ENCODE data around the gene SLC35B2.

GRCh38 chr6:44228836-44229235, 28.5 kb downstream of the SLC35B2 start:
- TF ChIP-seq CTCF (IDR thresholded peaks at IDR 0.05) = no peak
- TF ChIP-seq POLR2A (IDR thresholded peaks at IDR 0.05) = no peak

Measured in body of pancreas (tissue), 4 donors.